GM18517 (cell line): ENCODE measurements around the gene FUT4.
"Not testable (repeated sequence)": the region's sequence is repeated elsewhere in the genome, so short reads cannot be mapped to it uniquely, and the experiment has no call there.

Source experiments
- ATAC-seq: cut with Tn5 transposase; IDR thresholded peaks from one replicate; pipeline ENCODE4 v1.9.1; 2021; ENCODE audit warnings: mild to moderate bottlenecking, moderate library complexity; ENCODE audit not compliant: unreplicated experiment

Gene FUT4, protein sequence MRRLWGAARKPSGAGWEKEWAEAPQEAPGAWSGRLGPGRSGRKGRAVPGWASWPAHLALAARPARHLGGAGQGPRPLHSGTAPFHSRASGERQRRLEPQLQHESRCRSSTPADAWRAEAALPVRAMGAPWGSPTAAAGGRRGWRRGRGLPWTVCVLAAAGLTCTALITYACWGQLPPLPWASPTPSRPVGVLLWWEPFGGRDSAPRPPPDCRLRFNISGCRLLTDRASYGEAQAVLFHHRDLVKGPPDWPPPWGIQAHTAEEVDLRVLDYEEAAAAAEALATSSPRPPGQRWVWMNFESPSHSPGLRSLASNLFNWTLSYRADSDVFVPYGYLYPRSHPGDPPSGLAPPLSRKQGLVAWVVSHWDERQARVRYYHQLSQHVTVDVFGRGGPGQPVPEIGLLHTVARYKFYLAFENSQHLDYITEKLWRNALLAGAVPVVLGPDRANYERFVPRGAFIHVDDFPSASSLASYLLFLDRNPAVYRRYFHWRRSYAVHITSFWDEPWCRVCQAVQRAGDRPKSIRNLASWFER

DNA sequence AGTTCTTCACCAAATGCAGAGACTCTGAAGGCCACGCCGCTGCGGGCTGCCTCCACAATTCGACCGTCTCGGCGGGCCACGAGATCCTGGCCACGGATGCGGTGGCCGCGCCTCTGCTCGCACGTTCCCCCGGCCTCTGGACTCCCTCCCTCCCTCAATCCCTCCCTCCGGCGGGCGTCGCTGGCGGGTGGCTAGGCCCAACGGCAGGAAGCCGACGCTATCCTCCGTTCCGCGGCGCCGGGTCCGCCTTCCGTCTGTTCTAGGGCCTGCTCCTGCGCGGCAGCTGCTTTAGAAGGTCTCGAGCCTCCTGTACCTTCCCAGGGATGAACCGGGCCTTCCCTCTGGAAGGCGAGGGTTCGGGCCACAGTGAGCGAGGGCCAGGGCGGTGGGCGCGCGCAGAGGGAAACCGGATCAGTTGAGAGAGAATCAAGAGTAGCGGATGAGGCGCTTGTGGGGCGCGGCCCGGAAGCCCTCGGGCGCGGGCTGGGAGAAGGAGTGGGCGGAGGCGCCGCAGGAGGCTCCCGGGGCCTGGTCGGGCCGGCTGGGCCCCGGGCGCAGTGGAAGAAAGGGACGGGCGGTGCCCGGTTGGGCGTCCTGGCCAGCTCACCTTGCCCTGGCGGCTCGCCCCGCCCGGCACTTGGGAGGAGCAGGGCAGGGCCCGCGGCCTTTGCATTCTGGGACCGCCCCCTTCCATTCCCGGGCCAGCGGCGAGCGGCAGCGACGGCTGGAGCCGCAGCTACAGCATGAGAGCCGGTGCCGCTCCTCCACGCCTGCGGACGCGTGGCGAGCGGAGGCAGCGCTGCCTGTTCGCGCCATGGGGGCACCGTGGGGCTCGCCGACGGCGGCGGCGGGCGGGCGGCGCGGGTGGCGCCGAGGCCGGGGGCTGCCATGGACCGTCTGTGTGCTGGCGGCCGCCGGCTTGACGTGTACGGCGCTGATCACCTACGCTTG, at the start of gene FUT4:
TSS of gene FUT4 (plus strand) at position 227 of the 951 bp plus-strand sequence. CDS start at position 440, 213 bp downstream.
- ATAC-seq, result peak; percentile 81

DNA sequence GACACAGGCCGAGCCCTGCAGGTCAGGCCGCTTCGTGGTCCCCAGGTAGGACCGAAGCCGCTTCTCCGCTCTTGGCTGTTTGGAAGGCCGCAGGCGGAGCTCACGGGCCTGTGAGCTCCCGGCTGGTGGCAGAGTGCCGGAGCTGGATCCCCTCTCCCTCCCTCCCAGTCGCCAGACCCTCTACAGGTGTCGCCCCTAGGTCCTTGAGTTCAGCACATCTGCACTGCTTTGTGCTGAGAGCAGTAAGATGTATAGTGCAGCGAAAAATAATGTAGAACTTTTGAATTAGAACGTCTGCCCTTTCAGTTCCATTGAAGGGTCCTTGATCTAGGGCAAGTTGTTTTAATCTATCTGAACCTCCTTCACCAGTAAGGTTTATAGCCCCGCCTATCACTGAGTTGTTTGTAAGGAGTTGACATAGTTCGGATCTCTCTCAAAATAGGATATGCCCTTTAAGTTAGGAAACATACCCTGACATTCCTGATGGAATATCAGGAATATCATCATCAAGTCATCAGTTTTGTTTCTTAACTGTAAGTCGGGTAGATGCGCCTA, 49.5 kb upstream of the FUT4 start:
- ATAC-seq, result peak; percentile 58

DNA sequence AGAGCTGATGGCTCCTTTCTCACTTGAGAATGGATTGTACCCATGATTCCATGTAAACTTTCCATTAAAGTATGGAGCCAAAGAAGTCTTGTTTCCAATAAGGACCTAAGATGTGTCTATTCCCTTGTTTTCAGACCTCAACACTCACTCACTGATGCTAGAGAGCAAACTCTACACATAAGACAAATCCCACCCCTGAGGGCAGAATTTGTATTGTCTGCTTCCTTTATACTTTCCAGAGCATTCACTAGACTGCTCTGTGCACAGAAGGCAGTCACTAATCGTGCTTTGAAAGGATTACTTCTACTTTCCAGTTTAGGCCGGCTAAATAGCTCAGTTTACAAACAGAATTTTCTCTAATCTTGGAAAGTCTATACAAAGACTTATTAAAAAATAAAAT, 43.5 kb upstream of the FUT4 start:
- ATAC-seq, result no peak

DNA sequence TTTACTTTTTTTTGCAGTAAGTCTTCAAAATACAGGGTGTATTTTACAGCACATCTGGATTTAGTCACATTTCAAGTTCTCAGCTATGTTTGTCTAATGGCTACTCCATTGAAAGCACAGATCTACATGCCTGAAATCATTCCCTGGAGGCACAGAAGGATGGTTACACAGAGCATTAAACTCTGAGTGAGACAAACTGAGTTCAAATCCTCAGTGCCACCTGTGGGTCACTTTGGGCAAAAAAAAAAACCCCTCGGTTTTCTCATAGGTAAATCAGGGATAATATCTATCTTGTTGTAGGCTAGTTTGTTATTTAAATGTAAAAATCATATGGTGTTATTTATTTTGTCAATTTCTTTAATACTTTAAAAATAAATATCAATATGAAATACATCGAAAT, 42.2 kb upstream of the FUT4 start:
- no peak for ATAC-seq

DNA sequence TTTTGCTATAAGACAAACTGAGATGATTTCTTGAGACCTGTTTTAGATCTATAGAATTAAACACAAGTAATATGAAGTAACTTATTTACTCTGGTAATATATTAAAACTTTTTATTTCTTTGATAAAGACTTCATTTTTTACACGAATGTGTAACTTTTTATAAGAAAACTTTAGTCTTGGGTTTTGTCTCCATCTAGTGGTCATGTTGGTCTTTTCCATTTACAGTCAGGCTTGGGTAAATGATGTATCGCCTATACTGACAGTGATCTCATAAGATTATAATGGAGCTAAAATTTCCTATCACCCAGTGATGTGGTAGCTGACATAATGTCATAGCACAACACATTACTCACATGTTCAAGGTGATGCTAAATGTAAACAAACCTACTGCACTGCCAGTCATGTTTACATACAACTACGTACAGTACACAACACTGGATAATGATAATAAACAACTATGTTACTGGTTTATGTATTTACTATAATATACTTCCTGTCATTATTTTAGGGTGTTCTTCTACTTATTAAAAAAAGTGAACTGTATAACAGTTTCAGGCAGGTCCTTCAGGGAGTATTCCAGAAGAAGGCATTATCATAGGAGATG, 38.9 kb upstream of the FUT4 start:
- peak; percentile 57 for ATAC-seq

DNA sequence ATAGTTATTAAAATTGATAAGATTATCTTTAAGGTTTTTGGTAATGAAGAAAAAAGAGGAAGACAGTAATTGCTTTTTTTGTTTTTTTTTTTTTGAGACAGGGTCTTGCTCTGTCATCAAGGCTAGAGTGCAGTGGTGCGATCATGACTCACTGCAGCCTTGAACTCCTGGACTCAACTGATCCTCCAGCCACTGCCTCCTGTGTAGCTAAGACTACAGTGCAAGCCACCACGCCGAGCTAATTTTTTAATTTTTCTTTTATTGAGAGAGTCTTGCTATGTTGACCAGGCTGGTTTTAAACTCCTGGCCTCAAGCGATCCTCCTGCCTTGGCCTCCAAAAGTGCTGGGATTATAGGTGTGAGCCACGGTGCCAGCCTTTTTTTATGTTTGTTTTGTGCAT, 37.2 kb upstream of the FUT4 start:
- ATAC-seq, result not testable (repeated sequence)

DNA sequence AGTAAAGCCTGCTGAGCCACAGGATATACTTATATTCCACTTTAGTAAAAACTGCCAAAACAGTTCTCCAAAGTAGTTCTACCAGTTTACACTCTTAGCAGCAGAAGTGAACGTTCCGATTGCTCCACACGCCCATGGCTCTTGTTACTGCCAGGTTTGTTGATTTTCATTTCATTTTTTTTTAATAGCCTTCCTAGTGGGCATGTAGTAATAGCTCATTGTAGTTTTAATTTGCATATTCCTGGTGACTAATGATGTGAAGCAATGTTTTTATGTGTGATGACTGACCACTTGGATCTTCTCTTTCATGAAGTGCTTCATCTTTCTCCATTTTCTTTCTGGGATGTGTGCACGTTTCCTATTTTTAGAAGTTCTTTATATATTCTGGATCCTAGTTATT, 36.2 kb upstream of the FUT4 start:
- no peak for ATAC-seq

DNA sequence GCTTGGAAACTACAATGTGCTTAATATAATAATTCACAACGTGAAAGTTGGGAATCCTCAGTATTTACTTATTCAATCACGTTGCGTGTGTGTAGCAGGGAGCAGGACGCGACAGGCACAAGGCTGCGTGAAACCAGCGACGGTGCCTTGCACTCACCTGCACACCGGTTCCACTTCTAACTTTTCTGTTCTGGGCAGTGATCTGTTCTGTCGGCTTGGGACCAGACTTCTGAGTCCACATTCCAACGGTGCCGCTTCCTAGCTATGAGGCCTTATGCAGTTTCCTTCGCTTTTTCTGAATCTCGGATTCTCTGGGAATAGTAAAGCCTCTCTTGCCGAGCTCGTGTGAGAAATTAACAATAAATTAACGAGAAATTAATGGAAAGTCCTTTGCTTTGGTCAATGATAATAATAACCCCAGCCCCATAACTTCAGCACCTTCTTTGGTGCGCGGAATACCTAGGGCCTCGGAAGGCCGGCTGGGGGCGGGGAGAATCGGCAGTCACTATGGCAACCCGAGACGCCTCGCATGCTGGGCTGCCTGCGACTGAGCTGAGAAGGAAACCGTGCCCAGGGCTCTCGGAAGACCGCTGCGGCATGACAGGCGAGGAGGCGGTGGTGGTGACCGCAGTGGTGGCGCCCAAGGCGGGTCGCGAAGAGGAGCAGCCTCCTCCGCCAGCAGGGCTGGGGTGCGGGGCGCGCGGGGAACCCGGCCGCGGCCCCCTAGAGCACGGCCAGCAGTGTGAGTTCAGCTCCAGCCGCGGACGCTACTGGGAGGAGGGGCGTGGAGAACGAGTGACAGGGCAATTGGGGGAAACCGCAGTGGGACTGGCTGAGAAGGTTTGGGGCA, 31.6 kb upstream of the FUT4 start, which contains the start of gene C11orf97:
TSS of gene C11orf97 (plus strand) at position 530 of the 850 bp plus-strand sequence. CDS start at position 598, 68 bp downstream.
- ATAC-seq, result peak; percentile 74

DNA sequence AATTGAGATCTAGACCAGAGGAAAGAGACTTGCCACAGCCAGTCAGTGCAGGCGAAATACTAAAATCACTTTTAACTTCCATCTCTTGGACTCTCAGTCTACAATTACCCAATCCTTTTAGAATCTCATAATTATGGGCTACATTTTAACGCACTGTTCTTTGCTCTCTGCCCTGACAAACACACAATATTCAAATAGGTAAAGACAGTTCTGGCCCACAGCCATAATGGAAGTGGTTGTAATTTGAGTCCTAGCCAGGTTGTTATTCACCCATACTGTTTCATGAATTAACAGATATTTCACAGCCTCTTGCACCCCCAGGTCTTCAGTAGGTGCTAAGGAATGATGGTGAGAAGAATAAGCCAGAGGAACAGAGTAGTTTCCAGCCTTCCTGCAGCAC, 30.6 kb upstream of the FUT4 start:
- ATAC-seq, result no peak

DNA sequence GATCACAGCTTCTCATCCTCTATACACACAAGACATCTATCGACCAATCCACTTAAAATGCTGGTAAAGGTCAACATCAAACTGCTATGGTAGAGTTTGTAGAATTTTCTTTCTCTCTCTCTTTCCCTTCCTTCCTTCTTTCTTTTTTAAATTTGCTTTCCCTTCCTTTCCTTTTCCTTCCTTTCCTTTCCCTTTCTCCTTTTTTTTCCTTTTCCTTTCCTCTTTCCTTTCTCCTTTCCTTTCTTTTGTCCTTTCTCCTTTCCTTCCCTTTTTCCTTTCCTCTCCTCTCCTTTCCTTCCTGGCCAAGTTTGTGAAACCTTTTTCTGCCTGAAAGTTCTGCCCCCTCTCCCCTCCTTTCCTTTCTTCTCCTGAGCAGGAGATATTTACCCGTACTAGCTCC, 28.3 kb upstream of the FUT4 start:
- no peak for ATAC-seq

DNA sequence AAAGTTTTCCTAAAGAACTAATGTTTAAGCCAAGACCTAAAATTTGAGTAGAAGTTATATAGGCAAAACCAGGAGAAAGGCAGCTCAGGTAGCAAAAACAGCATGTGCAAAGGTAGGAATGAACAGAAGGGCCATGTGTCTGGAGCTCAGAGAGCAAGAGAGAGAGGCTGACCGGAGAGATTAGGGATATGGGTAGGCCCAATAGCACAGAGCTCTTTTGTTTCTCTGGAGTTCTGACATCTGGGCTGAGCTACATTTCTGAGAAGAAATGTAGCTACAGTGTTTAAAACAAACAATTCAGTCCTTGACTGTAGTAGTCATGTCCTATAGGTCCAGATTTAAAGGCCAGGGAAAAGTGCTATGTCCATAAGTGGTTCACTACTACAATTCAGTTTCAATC, 27.0 kb upstream of the FUT4 start:
- no peak for ATAC-seq

DNA sequence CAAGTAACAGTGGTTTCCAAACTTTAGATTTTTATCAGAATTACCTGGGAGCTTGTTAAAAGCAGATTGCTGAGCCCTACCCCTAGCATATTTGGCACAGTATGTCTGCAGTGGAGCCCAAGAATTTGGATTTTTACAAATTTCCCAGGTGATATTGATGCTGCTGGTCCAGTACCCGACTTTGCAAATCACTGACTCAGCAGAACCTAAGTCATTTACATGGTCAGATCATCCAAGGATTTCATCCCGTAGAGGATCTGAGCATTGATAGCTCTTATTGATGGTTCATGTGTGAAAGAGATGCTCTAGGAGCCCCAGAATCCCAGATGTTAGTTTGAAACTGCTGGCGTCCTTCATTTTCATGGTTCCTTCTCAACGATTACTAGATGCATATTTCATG, 25.4 kb upstream of the FUT4 start:
- no peak for ATAC-seq

DNA sequence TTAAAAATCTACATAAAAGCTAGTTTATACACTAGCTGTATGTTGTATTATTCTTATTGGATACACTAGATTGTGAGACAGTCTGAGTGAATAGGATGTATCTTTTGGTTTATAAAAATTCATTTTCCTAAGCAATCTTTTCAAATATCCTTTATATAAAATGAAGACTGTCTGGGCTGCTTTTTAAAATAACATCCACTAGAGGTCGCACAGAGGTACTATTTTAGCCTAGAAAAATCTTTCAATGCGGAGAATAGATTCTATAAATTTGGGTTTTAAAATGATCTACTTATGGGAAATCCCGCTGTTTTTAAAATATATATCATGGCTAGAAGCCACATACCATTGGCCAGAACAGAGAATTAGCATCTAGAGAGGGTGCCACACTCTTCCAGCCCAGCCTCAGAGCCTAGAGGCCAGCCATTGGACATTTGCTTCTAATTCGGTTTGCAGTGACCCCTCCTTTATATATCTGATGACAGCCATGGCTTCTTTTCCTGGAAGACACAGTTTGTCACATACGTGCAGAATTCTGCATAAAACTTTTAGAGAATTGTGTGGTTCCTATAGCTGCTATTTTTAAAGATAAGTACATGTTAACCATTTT, 24.1 kb upstream of the FUT4 start:
- ATAC-seq, result peak; percentile 52

DNA sequence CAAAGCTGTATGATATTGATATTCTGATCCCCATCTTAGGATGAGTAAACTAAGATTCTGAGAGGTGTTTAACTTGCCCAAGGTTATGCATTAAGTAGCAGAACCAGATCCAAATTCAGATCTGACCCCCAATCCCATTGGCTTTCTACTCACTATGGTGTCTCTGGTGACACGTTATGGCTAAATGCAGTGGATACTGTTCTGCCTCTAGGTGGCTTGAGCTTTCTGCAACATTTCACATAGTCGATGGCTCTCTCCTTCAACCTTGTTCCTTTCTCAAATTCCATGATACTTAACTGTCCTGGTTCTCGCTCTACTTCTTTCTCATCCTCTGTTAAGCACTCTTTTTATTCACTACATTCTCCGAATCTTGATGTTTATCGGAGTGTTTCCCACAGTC, 22.0 kb upstream of the FUT4 start:
- ATAC-seq, result peak; percentile 66

DNA sequence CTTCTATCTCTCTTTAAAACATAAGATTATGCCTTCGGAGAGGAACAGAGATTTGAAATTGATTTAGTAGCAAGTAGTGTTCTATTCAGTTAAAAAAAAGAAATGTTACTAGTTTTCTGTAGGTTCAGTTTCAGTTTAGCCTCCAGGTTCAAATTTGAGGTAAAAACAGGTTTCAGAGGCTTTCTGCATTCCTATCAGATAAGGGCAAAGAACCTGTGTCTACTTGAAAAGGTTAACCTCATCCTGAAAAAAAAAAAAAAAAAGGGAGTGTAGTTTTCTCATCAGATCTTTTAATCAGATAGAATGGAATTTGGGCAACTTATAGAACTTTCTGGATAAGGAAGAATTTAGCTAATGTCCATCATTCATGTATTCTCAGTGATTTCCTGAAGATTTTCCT, 19.4 kb upstream of the FUT4 start:
- no peak for ATAC-seq

DNA sequence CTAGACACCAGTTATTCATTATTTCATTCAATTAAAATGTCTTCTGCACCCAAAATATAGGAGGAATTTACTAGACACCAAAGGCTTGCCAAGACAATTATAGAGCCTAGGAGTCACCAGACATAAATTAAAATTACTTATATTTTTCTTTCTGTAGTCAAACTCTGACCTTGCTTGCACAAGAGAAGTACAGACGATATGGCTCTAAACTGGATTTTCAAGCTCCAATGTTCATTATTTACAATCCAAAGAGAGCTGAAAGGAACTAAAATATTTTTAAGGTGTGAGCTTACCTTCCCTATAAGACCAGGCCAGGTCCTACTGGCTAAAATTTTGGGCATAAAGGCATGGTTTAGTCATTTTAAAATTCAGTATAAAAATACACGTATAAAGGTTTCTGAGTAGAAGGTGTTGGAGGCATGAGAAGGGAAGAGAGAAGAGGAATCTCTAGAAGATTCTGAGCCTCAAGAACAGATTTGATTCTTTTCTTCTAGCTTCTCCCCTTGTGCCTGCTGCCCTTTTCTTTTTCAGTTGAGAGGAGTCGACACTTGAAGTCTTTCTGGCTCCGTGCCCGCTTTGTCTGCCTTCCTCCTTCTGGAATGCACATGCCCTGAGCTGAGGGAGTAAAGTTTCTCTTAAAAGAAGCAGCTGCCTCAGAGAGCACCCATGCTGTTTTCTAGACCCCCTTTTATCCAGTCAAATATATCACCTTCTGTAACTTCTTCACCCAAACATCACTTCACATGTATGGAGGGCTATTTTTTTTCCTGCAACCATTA, 18.0 kb upstream of the FUT4 start:
- ATAC-seq, result no peak

DNA sequence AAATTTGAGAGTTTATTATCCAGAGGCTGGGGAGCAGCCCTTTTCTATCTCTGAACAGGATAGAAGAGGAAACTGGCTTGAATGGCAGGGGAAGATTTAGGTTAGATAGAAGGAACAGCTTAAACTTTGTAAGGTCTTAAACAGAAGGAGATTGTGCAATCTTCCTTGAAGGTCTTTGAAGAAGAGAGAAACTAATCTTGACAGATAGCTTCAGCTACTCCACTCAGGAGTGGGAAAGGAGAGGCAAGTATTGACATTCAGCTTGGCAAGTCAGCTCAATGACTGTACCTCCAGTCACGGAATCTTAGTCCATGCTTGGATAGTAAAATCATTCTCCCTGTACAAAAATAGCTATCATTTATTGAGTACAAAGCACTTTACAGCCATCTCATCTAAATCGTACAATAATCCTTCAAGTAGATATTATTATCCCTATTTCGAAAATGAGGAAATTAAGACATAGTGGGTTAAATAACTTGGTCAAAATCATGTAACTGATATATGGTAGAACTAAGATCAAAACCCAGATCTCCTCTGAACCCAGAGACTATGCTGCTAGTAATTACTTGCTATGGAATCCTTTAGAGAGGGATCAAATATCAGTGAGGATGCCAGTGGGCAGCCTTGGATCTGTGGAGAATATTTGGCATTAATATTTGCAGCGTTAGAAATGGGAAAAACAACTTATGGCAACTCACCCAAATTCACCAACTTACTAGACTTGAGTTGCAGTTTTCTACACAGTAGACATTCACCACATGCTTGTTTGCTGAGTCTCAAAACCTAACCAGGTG, 16.9 kb upstream of the FUT4 start:
- ATAC-seq, result no peak

DNA sequence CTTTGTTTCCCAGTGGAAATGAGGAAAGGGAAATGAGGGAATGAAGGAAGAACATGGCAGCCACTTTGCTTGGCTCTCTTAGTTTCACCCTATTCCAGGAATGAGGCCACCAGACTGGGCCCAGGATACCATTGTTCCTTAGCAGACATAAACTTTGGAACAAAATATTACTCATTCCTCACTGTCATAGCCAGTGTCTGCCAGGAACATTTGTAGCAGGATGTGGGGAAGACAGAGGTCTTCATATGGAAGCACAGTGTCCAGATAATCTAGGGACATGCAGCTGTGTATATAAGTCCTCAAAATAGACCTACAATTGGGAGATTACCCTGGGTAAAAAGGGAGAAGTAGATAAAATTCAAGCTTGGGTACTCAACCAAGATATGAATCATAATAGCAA, 15.2 kb upstream of the FUT4 start:
- ATAC-seq, result no peak
